Measurements from ENCODE around the gene LILRA5. TPM values are rescaled to one million over a fixed set of nuclear protein-coding genes. Genes with fewer than 3 reads are reported as not detected.
"Not testable (repeated sequence)": the region's sequence is repeated elsewhere in the genome, so short reads cannot be mapped to it uniquely, and the experiment has no call there.

LILRA5 gene
- total RNA-seq, 1 donor from 2014 or later = not detected

- intact Hi-C loops (cut with micrococcal nuclease) = not testable (repeated sequence)
Observed at GRCh38 chr19:54277111-54277615, 35.8 kb downstream of the LILRA5 start.

- intact Hi-C loops (cut with micrococcal nuclease) = no loop called here
Observed at GRCh38 chr19:54275951-54276350, 37.0 kb downstream of the LILRA5 start.

GRCh38 chr19:54274516-54274915, 38.5 kb downstream of the LILRA5 start:
- intact Hi-C loops (cut with micrococcal nuclease) = not testable (repeated sequence)

GRCh38 chr19:54273821-54274220, 39.1 kb downstream of the LILRA5 start:
- intact Hi-C loops (cut with micrococcal nuclease) = no loop called here

- intact Hi-C loops (cut with micrococcal nuclease) = not testable (repeated sequence)
Observed at GRCh38 chr19:54272181-54272580, 40.8 kb downstream of the LILRA5 start.

- intact Hi-C loops (cut with micrococcal nuclease) = not testable (repeated sequence)
Observed at GRCh38 chr19:54271587-54271986, 41.4 kb downstream of the LILRA5 start.

GRCh38 chr19:54271106-54271505, 41.9 kb downstream of the LILRA5 start:
- intact Hi-C loops (cut with micrococcal nuclease) = no loop called here

- intact Hi-C loops (cut with micrococcal nuclease) = no loop called here
Observed at GRCh38 chr19:54268936-54269335, 44.0 kb downstream of the LILRA5 start.

GRCh38 chr19:54266133-54266532, 46.8 kb downstream of the LILRA5 start:
- intact Hi-C loops (cut with micrococcal nuclease) = no loop called here

GRCh38 chr19:54262470-54262869, 50.5 kb downstream of the LILRA5 start:
- intact Hi-C loops (cut with micrococcal nuclease) = no loop called here

GRCh38 chr19:54262066-54262465, 50.9 kb downstream of the LILRA5 start:
- intact Hi-C loops (cut with micrococcal nuclease) = no loop called here

GRCh38 chr19:54257116-54257480, 55.9 kb downstream of the LILRA5 start, which contains the start of gene LILRB5:
TSS of gene LILRB5 (minus strand) at chr19:54257273. CDS start at chr19:54257193, 80 bp downstream.
- intact Hi-C loops (cut with micrococcal nuclease) = no loop called here

Other genes with a start within 250 kb of the LILRA5 start
- not detected in 2 replicates for gene VSTM1, start 249.3 kb downstream of the LILRA5 start, total RNA-seq
- gene TARM1, start 231.8 kb downstream of the LILRA5 start, total RNA-seq = not detected in 2 replicates
- 0.14 TPM in 1 of 2 replicates, not detected in the other for gene OSCAR, start 212.4 kb downstream of the LILRA5 start, total RNA-seq
- gene NDUFA3, start 210.3 kb downstream of the LILRA5 start, total RNA-seq = 109 and 114 TPM in 2 replicates
- gene TFPT, start 197.5 kb downstream of the LILRA5 start, total RNA-seq = 32.0 and 38.2 TPM in 2 replicates
- gene PRPF31, start 197.4 kb downstream of the LILRA5 start, total RNA-seq = 71.3 and 75.9 TPM in 2 replicates
- 61.0 and 61.1 TPM in 2 replicates for gene CNOT3, start 175.4 kb downstream of the LILRA5 start, total RNA-seq
- gene LENG1, start 153.4 kb downstream of the LILRA5 start, total RNA-seq = 6.4 and 7.0 TPM in 2 replicates
- 3.5 and 3.9 TPM in 2 replicates for gene TMC4, start 140.0 kb downstream of the LILRA5 start, total RNA-seq
- 107 and 115 TPM in 2 replicates for gene MBOAT7, start 123.6 kb downstream of the LILRA5 start, total RNA-seq
- 7.3 and 8.9 TPM in 2 replicates for gene TSEN34, start 121.9 kb downstream of the LILRA5 start, total RNA-seq
- 1,209 and 1,241 TPM in 2 replicates for gene RPS9, start 112.3 kb downstream of the LILRA5 start, total RNA-seq
- gene LILRB3, start 90.2 kb downstream of the LILRA5 start, total RNA-seq = 0.14 and 0.61 TPM in 2 replicates
- gene LILRA6, start 70.4 kb downstream of the LILRA5 start, total RNA-seq = 0.20 TPM in 1 of 2 replicates, not detected in the other
- not detected in 2 replicates for gene LILRB5, start 55.9 kb downstream of the LILRA5 start, total RNA-seq
- gene LILRB2, start 32.1 kb downstream of the LILRA5 start, total RNA-seq = not detected in 2 replicates
- not detected in 2 replicates for gene LILRA4, start 26.0 kb upstream of the LILRA5 start, total RNA-seq
- 81.2 and 82.9 TPM in 2 replicates for gene LAIR1, start 51.8 kb upstream of the LILRA5 start, total RNA-seq
- 0.80 and 1.1 TPM in 2 replicates for gene TTYH1, start 102.3 kb upstream of the LILRA5 start, total RNA-seq
- gene LENG8, start 136.0 kb upstream of the LILRA5 start, total RNA-seq = 201 and 215 TPM in 2 replicates
- gene LENG9, start 150.6 kb upstream of the LILRA5 start, total RNA-seq = 4.9 and 5.0 TPM in 2 replicates
- not detected in 2 replicates for gene CDC42EP5, start 160.1 kb upstream of the LILRA5 start, total RNA-seq
- 10.4 and 13.7 TPM in 2 replicates for gene LAIR2, start 189.7 kb upstream of the LILRA5 start, total RNA-seq

Data from T-helper 2 cell treated with Interferon-gamma antibody and Interleukin-4, amounts not matched to agents 100 ng/mL and 5 ng/mL, for 36 hours (primary cell).